KMS-11 (cell line): ENCODE data around the gene PAQR8.
"Not testable (repeated sequence)": the region's sequence is repeated elsewhere in the genome, so short reads cannot be mapped to it uniquely, and the experiment has no call there.

Source experiments
- H2AFZ ChIP-seq: fragments of 200-600 bp; sonication (generic); 2 replicates; pipeline ENCODE4 v1.6.1; 2016; ENCODE audit warnings: antibody characterized with exemption, mixed run types, low read depth
- H3K27ac ChIP-seq: fragments of 200-600 bp; sonication (generic); 2 replicates; pipeline ENCODE4 v1.6.1; 2016; ENCODE audit warnings: mild to moderate bottlenecking, mixed run types
- H3K27me3 ChIP-seq: fragments of 200-600 bp; sonication (generic); 2 replicates; pipeline ENCODE4 v1.6.1; 2017; ENCODE audit warnings: mild to moderate bottlenecking, low read depth, mixed run types, moderate library complexity; ENCODE audit not compliant: insufficient read depth
- H3K36me3 ChIP-seq: fragments of 200-600 bp; sonication (generic); 2 replicates; pipeline ENCODE4 v1.6.1; 2017; ENCODE audit warnings: mild to moderate bottlenecking, mixed run types; ENCODE audit not compliant: insufficient read depth
- H3K4me1 ChIP-seq: fragments of 200-600 bp; sonication (generic); 2 replicates; pipeline ENCODE4 v1.6.1; 2016; ENCODE audit warnings: mild to moderate bottlenecking, low read depth, mixed run types; ENCODE audit not compliant: poor library complexity, severe bottlenecking
- H3K4me2 ChIP-seq: fragments of 200-600 bp; sonication (generic); 2 replicates; pipeline ENCODE4 v1.7.0; 2016; ENCODE audit warnings: mild to moderate bottlenecking, mixed run types
- H3K4me3 ChIP-seq: fragments of 200-600 bp; sonication (generic); IDR thresholded peaks from 2 replicates; pipeline ENCODE4 v1.6.1; 2017; ENCODE audit warnings: low read depth, low read length, mixed read lengths; ENCODE audit not compliant: insufficient read depth
- H3K79me2 ChIP-seq: fragments of 200-600 bp; sonication (generic); 2 replicates; pipeline ENCODE4 v1.6.1; 2016; ENCODE audit warnings: low read depth, mixed run types; ENCODE audit not compliant: insufficient read depth
- H3K9ac ChIP-seq: fragments of 200-600 bp; sonication (generic); 2 replicates; pipeline ENCODE4 v1.6.1; 2016; ENCODE audit warnings: mild to moderate bottlenecking, mixed run types
- H4K20me1 ChIP-seq: fragments of 200-600 bp; sonication (generic); 2 replicates; pipeline ENCODE4 v1.6.1; 2016; ENCODE audit warnings: mild to moderate bottlenecking, mixed run types; ENCODE audit not compliant: insufficient read depth
- TF ChIP-seq, protein P1 (sequence below): fragments of 200-600 bp; sonication (generic); conservative IDR thresholded peaks from 2 replicates; pipeline ENCODE4 v1.6.1; 2017; ENCODE audit warnings: low read depth, mild to moderate bottlenecking, antibody characterized with exemption, low read length, moderate library complexity, mixed read lengths

Gene PAQR8

DNA sequence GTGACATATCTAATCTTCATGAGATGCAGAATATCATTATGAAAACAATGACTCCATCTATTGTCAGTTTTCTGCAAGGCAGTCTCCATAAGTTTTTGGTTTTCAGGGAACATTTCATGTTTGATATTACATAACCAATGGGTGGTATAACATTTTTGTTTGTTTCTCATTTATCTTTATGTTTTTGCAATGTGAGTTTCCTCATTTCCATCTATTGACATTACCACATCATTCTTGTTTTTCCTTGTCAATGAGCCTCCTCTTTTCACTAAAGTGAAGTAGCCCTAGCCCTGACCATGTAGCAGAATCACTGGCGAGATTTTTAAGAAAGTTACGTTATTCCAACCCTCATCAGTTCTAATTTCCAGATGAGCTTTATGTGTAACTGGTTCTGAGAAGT lies 62.6 kb downstream of the PAQR8 start:
- no peaks in the 10 kb centered on the region for H3K36me3 ChIP-seq
- H3K79me2 ChIP-seq, result no peaks in the 10 kb centered on the region
- no peak overlapping the region for H3K9ac ChIP-seq
- no peak overlapping the region for H2AFZ ChIP-seq
- no peaks in the 10 kb centered on the region for H3K27me3 ChIP-seq
- no peak overlapping the region for H3K27ac ChIP-seq
- TF ChIP-seq, protein P1, sequence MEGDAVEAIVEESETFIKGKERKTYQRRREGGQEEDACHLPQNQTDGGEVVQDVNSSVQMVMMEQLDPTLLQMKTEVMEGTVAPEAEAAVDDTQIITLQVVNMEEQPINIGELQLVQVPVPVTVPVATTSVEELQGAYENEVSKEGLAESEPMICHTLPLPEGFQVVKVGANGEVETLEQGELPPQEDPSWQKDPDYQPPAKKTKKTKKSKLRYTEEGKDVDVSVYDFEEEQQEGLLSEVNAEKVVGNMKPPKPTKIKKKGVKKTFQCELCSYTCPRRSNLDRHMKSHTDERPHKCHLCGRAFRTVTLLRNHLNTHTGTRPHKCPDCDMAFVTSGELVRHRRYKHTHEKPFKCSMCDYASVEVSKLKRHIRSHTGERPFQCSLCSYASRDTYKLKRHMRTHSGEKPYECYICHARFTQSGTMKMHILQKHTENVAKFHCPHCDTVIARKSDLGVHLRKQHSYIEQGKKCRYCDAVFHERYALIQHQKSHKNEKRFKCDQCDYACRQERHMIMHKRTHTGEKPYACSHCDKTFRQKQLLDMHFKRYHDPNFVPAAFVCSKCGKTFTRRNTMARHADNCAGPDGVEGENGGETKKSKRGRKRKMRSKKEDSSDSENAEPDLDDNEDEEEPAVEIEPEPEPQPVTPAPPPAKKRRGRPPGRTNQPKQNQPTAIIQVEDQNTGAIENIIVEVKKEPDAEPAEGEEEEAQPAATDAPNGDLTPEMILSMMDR, result no peak
- no peak overlapping the region for H3K4me3 ChIP-seq
- no peak overlapping the region for H3K4me2 ChIP-seq
- H3K4me1 ChIP-seq, result peaks cover 30% of the 10 kb centered on the region
- no peaks in the 10 kb centered on the region for H4K20me1 ChIP-seq

DNA sequence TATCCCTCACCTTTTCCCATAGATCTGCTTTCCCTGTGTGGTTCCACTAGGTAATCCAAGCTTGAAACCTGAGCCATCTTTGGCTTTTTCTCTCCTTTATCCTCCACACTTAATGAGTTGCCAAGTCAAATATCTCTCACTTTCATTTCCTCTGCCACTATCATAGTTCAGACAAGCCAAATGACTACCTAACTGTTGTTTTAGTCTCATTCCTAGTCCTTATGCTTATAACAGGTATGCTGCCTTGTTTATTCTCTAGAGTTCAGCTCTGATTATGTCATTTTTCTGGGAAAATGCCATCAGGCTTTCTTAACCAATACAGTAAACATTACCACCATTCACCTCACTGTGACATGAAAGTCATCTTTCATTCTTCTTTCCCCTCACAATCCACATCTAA lies 64.7 kb downstream of the PAQR8 start:
- H3K27me3 ChIP-seq, result no peaks in the 10 kb centered on the region
- H2AFZ ChIP-seq, result no peak overlapping the region
- TF ChIP-seq, protein P1, result no peak
- no peak overlapping the region for H3K27ac ChIP-seq
- no peak overlapping the region for H3K4me3 ChIP-seq
- H3K9ac ChIP-seq, result no peak overlapping the region
- H3K36me3 ChIP-seq, result no peaks in the 10 kb centered on the region
- no peaks in the 10 kb centered on the region for H4K20me1 ChIP-seq
- H3K4me1 ChIP-seq, result peaks cover 17% of the 10 kb centered on the region
- H3K4me2 ChIP-seq, result no peak overlapping the region
- H3K79me2 ChIP-seq, result no peaks in the 10 kb centered on the region

DNA sequence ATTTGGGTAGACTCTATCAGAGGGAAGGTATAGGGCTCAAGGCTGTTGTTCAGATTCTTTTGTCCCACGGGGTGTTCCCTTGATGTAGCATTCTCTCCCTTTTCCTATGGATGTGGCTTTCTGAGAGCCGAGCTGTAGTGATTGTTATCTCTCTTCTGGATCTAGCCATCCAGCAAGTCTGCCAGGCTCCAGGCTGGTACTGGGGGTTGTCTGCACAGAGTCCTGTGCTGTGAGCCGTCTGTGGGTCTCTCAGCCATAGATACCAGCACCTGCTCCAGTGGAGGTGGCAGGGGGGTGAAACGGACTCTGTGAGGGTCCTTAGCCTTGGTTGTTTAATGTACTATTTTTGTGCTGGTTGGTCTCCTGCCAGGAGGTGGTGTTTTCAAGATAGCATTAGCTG lies 71.3 kb downstream of the PAQR8 start:
- not testable (repeated sequence) for H3K9ac ChIP-seq, H4K20me1 ChIP-seq, H3K79me2 ChIP-seq, H3K27ac ChIP-seq, H3K4me2 ChIP-seq, H3K36me3 ChIP-seq, H3K4me3 ChIP-seq, H3K4me1 ChIP-seq, H3K27me3 ChIP-seq, H2AFZ ChIP-seq

DNA sequence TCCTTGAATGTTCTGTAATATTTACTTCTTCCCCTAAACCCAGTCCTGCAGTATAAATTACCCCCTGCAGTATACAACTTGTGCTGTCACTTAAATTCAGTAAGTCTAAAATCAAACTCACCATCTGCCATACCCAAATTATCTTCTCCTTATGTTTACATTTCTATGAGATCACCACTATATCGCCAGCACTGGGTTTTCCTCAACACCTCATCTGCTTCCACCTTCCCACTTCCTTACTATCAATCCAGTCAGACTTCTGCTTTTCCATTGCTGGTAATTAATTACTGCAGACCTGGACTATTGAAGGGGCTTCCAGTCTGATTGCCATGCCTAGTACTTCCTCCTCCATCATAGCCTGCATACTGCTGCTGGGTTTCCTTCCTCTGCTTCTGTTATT lies 73.4 kb downstream of the PAQR8 start:
- no peak overlapping the region for H3K4me2 ChIP-seq
- H3K9ac ChIP-seq, result no peak overlapping the region
- TF ChIP-seq, protein P1, result no peak
- no peaks in the 10 kb centered on the region for H3K36me3 ChIP-seq
- no peak overlapping the region for H3K4me3 ChIP-seq
- H2AFZ ChIP-seq, result no peak overlapping the region
- no peaks in the 10 kb centered on the region for H3K79me2 ChIP-seq
- no peaks in the 10 kb centered on the region for H3K27me3 ChIP-seq
- no peak overlapping the region for H3K27ac ChIP-seq
- no peaks in the 10 kb centered on the region for H4K20me1 ChIP-seq
- no peaks in the 10 kb centered on the region for H3K4me1 ChIP-seq

DNA sequence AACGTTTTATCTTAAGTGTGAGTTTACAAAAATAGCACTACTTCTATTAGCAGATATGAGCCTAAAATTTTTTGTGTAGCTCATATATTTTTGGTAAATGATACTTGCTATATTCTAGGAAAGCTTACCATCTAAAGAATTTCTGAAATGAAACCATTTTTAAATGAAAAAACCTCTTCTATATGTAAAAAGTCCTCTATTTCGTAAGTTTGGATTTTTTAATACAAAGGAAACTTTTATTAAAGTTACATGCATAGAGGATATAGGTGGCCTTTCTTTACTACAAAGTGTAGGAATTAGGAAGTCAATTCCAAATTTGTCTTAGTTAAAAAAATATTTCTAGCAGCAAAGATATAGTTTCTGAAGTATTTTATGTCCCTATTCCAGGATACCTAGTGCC lies 77.0 kb downstream of the PAQR8 start:
- H3K79me2 ChIP-seq, result no peaks in the 10 kb centered on the region
- TF ChIP-seq, protein P1, result no peak

More for the DNA sequence above, 77.0 kb downstream of the PAQR8 start:
- no peaks in the 10 kb centered on the region for H3K36me3 ChIP-seq
- H3K4me1 ChIP-seq, result no peaks in the 10 kb centered on the region
- no peak overlapping the region for H3K4me2 ChIP-seq
- no peak overlapping the region for H3K4me3 ChIP-seq
- H3K27me3 ChIP-seq, result no peaks in the 10 kb centered on the region
- no peak overlapping the region for H3K27ac ChIP-seq
- no peak overlapping the region for H2AFZ ChIP-seq
- H3K9ac ChIP-seq, result no peak overlapping the region
- H4K20me1 ChIP-seq, result no peaks in the 10 kb centered on the region
